GM12874 (cell line): ENCODE measurements around the gene HDAC4.

Experiments used
- CTCF ChIP-seq: IDR thresholded peaks from 2 replicates; pipeline ENCODE4 v1.5.1; 2011; ENCODE audit warnings: low read depth, mild to moderate bottlenecking, control low read depth, low read length, moderate library complexity; ENCODE audit not compliant: insufficient read depth

The HDAC4 gene

GRCh38 chr2:239130786-239131325 is 270.0 kb downstream of the HDAC4 start:
- TF ChIP-seq CTCF, result no peak

- TF ChIP-seq CTCF, result no peak
Observed at GRCh38 chr2:239130041-239130440, 270.8 kb downstream of the HDAC4 start.

GRCh38 chr2:239129147-239129920 is 271.5 kb downstream of the HDAC4 start:
- no peak for TF ChIP-seq CTCF

- TF ChIP-seq CTCF, result no peak
Observed at GRCh38 chr2:239128706-239129105, 272.1 kb downstream of the HDAC4 start.

- TF ChIP-seq CTCF, result no peak
Observed at GRCh38 chr2:239127513-239127912, 273.3 kb downstream of the HDAC4 start.

GRCh38 chr2:239125726-239126675 is 274.8 kb downstream of the HDAC4 start:
- TF ChIP-seq CTCF, result no peak
